ENCODE measurements around the gene DNAAF9. TPM values are rescaled to one million over a fixed set of nuclear protein-coding genes. Genes with fewer than 3 reads are reported as not detected.
"Not testable (repeated sequence)": the region's sequence is repeated elsewhere in the genome, so short reads cannot be mapped to it uniquely, and the experiment has no call there.

Gene DNAAF9
- total and polyA plus RNA-seq, 4 donors: 1.4 to 4.4 (median 2.4) TPM

GRCh38 chr20:3431109-3431508 is 23.6 kb upstream of the DNAAF9 start:
- H3K4me3 ChIP-seq (ENCODE audit: low read depth in 1 of 3, low read length in 3 of 3): no peak overlapping the region
- WGBS: 96% methylated on average over 4 of the region's 4 CpGs
- H3K27me3 ChIP-seq (ENCODE audit: control insufficient read depth in 4 of 4, insufficient read depth in 4 of 4, low read length in 3 of 4): no peaks in the 10 kb centered on the region
- no peaks in the 10 kb centered on the region for H3K4me1 ChIP-seq (ENCODE audit: control insufficient read depth in 4 of 4, insufficient read depth in 4 of 4, low read length in 3 of 4)
- H3K9me3 ChIP-seq (ENCODE audit: control insufficient read depth in 4 of 4, low read length in 3 of 4): no peaks in the 10 kb centered on the region
- TF ChIP-seq YY1 (IDR thresholded peaks at IDR 0.05): no peak
- TF ChIP-seq ZBTB33 (IDR thresholded peaks at IDR 0.05): no peak
- no peak for TF ChIP-seq FOXA2 (IDR thresholded peaks at IDR 0.05)
- no peak for TF ChIP-seq JUND (IDR thresholded peaks at IDR 0.05)
- no peak for TF ChIP-seq HNF4A (conservative IDR thresholded peaks at IDR 0.05)
- TF ChIP-seq SP1 (IDR thresholded peaks at IDR 0.05): no peak
- no peak for TF ChIP-seq EGR1 (IDR thresholded peaks at IDR 0.05; ENCODE audit: low read depth in 2 of 2)
- TF ChIP-seq NR2F2 (IDR thresholded peaks at IDR 0.05): no peak
- TF ChIP-seq HNF4G (IDR thresholded peaks at IDR 0.05): no peak
- TF ChIP-seq ATF3 (IDR thresholded peaks at IDR 0.05): no peak
- no peak for TF ChIP-seq RXRA (IDR thresholded peaks at IDR 0.05)
- TF ChIP-seq MAX (IDR thresholded peaks at IDR 0.05): no peak
- TF ChIP-seq FOXA1 (IDR thresholded peaks at IDR 0.05): no peak
- no peak for TF ChIP-seq GABPA (IDR thresholded peaks at IDR 0.05 in 1 of 2, conservative IDR thresholded peaks at IDR 0.05 in 1 of 2)
- H3K27ac ChIP-seq (ENCODE audit: low read depth in 1 of 2, low read length in 2 of 2): no peak overlapping the region
- no peaks in the 10 kb centered on the region for H3K36me3 ChIP-seq (ENCODE audit: control insufficient read depth in 4 of 4, insufficient read depth in 3 of 4, low read depth in 1 of 4, low read length in 3 of 4)
- no peak overlapping the region for H3K9ac ChIP-seq (ENCODE audit: low read depth in 1 of 2, low read length in 2 of 2)
- DNase-seq (ENCODE audit: low spot score): no peak

GRCh38 chr20:3430376-3431069 is 23.1 kb upstream of the DNAAF9 start:
- Histone ChIP-seq H3K4me1 (ENCODE audit: control insufficient read depth in 4 of 4, insufficient read depth in 4 of 4, low read length in 3 of 4) (no peaks in the 10 kb centered on the region), H3K27ac (ENCODE audit: low read depth in 1 of 2, low read length in 2 of 2) (no peak overlapping the region), H3K27me3 (ENCODE audit: control insufficient read depth in 4 of 4, insufficient read depth in 4 of 4, low read length in 3 of 4) (no peaks in the 10 kb centered on the region), H3K4me3 (ENCODE audit: low read depth in 1 of 3, low read length in 3 of 3) (no peak overlapping the region), H3K9me3 (ENCODE audit: control insufficient read depth in 4 of 4, low read length in 3 of 4) (no peaks in the 10 kb centered on the region), H3K9ac (ENCODE audit: low read depth in 1 of 2, low read length in 2 of 2) (no peak overlapping the region), H3K36me3 (ENCODE audit: control insufficient read depth in 4 of 4, insufficient read depth in 3 of 4, low read depth in 1 of 4, low read length in 3 of 4) (no peaks in the 10 kb centered on the region)
- no peak for DNase-seq (ENCODE audit: low spot score)
- 89% methylated on average over 14 of the region's 14 CpGs for WGBS
- TF ChIP-seq RXRA (IDR thresholded peaks at IDR 0.05): no peak
- no peak for TF ChIP-seq ZBTB33 (IDR thresholded peaks at IDR 0.05)
- TF ChIP-seq FOXA2 (IDR thresholded peaks at IDR 0.05): no peak
- TF ChIP-seq FOXA1 (IDR thresholded peaks at IDR 0.05): no peak
- TF ChIP-seq GABPA (IDR thresholded peaks at IDR 0.05 in 1 of 2, conservative IDR thresholded peaks at IDR 0.05 in 1 of 2): no peak
- no peak for TF ChIP-seq HNF4A (conservative IDR thresholded peaks at IDR 0.05)

GRCh38 chr20:3426766-3427165 is 19.3 kb upstream of the DNAAF9 start:
- not testable (repeated sequence) for H3K27ac ChIP-seq (ENCODE audit: low read depth in 1 of 2, low read length in 2 of 2); H3K4me1 ChIP-seq (ENCODE audit: control insufficient read depth in 4 of 4, insufficient read depth in 4 of 4, low read length in 3 of 4); H3K9ac ChIP-seq (ENCODE audit: low read depth in 1 of 2, low read length in 2 of 2); DNase-seq (ENCODE audit: low spot score); H3K4me3 ChIP-seq (ENCODE audit: low read depth in 1 of 3, low read length in 3 of 3); H3K36me3 ChIP-seq (ENCODE audit: control insufficient read depth in 4 of 4, insufficient read depth in 3 of 4, low read depth in 1 of 4, low read length in 3 of 4); H3K9me3 ChIP-seq (ENCODE audit: control insufficient read depth in 4 of 4, low read length in 3 of 4); H3K27me3 ChIP-seq (ENCODE audit: control insufficient read depth in 4 of 4, insufficient read depth in 4 of 4, low read length in 3 of 4)
- 94% methylated on average over 4 of the region's 4 CpGs for WGBS
